Measurements from ENCODE around the gene CXCR3.
"Not testable (repeated sequence)": the region's sequence is repeated elsewhere in the genome, so short reads cannot be mapped to it uniquely, and the experiment has no call there.

The CXCR3 gene

DNA sequence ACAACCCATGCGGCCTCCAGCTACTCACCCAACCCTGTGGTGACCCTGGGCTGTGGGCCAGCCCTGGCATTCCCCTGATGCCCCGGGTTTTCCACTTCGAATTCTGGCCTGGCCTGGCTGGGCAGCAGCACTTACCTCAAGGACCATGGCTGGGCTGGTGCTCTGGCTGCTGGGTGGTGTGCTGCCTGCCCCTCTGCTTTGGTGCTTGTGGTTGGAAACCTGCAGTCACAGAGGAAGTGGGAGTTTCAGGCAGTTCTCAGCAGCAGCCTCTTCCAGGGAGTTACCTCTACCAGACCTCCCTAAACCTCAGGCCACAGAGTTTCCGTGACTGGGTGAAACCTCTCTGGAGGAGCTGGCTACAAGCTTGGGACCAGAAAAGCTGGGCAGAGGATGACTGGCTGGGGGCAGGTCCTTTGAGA lies at the start of gene CXCR3:
Gene CXCR3, minus strand, starts transcription at position 209 of the 419 bp plus-strand sequence. Its CDS starts 62 bp downstream, at position 147.
- DNase-seq: no peak

DNA sequence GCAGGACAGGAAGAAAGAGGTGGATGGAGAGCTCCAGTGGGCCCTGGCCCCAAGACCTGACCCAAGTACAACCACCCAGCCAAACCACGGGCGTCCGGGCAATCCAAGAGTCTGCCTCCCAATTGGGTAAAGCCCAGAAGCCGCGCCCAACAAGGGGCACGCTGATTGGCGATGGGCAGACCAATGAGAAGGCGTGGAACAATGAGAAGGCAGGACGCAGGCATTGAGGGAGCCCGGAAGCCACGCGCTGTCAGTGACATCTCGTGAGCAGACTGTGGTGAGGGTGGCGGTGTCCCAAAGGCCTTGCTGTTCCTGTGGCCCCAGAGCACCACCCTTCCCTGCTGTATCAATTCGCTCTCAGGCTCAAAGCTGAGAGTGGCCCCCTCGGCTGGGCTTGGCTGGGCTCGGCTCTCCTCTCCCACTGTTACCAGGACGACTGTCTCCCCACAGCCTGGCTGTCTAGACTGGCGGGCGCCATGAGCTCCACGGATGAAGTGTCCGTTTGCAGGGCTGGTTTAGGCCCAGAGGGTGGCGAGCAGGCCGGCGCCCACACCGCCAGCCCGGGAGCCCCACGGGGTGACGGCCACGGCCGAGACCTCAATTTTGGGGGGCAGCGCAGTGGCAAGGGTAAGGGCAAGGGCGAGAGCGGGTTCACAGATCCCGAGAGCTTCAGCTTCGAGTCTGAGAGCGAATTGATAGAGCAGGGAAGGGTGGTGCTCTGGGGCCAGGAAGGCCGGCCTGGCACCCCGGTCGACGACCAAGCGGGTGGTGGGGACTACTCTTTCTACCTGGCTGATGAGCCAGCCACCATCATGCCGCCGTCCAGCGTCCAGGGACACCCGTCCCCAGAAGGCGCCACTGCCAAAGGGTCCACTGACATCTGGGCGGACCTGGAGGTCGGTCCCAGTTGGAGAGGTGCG lies 49.3 kb upstream of the CXCR3 start, which contains the start of gene LOC101059915:
Gene LOC101059915, plus strand, starts transcription at position 219 of the 920 bp plus-strand sequence.
- no peak for DNase-seq

DNA sequence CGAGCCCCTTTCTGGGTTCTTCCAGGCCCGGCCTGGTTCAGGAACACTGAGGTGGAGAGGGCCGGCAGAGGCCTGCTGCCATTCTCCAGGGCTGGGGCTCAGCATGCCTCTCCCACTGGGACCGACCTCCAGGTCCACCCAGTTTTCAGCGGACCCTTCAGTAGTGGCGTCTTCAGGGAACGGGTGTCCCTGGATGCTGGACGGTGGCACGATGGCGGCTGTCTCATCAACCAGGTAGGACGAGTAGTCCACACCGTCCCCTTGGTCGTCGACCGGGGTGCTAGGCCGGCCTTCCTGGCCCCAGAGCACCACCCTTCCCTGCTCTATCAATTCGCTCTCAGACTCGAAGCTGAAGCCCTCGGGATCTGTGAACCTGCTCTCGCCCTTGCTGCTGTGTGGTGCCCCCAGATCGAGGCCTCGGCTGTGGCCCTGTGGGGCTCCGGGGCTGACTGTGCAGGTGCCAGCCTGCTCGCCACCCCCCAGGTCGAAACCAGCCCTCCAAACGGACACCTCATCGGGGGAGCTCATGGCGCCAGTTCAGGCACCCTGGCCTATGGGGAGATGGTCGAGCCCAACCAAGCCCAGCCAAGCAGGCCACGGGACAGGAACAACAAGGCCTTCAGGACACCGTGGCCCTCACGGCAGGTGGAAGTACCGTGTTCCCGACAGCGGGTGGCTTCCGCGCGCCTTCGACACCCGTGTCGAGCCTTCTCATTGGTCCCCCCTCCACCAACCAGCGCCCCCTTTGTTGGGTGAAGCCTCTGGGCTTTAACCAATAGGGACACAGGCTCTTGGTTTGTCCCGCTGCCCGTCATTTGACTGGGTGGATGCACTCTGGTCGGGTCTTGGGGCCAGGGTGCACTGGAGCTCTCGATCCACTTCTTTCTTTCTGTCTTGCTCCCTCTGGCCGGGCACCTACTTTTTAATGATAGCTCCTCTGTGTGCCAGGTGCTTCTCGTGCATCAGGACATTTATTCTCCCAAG lies 48.2 kb upstream of the CXCR3 start:
- DNase-seq: no peak

DNA sequence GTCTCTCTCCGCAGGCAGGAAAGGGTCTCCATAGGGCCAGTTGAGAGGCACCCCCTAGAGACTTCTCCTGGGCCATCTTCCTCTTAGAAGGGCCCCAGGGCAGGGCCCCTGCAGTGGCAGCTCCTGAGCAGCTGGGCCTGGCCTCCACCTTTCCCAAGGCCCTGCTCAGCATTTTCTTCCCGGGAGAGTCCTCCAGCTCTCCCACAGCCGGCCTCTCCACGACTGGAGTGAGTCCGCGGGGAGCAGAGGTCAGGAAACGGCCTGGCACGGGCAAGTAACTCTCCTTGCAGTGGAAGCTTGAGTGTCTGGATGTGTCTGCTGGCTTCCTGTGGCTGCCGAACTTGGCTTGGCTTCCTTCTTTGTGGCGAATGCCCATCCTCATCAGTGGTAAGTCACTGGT lies 47.4 kb upstream of the CXCR3 start:
- DNase-seq: no peak

DNA sequence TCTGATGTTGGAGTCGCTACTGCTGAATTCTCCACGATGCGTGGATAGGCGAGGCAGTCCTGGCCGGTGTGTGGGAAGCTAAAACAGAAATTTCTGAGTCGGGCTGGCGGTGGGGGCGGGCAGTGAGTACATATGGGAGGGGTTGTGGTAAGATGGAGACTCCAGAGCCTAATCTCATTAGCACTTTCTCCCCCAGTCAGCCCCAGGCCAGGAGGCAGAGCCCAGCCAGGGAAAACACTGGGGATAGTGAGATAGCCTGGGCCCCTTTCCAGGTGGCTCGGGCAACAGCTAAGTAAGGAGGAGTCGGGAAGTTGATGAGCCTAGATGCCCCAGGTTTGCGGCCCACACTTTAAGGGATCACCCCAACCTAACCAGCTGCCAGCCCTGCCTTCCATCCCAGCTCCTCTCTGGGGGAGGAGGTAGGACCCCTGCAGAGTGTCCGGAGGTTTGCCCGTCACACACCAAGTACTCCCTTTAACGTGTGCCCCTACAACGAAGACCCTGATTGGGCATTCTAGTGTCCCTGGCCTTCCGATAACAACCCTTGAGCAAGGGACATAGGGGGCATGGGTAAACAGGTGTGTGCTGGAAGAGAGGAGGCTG lies 46.7 kb upstream of the CXCR3 start:
- no peak for DNase-seq

DNA sequence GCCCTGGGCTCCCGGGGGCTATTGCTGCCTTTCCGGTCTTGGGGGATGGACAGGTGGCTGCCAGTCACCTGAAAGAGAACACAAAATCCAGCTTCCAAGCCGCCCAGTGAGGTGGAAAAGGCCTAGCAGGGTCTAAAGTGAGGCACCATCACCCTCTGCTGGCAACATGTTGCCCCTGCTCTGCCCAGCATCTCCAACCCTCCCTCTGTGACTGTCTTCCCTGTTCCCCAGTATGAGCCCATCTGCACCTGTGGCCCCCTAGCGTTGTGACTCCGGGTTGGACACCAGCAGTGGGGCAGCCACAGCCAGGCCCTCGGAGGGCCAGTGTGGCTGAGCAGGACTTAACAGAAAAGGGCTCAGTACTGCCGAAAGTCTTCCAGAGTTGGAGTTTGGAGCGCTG lies 45.9 kb upstream of the CXCR3 start:
- DNase-seq: peak; percentile 77

DNA sequence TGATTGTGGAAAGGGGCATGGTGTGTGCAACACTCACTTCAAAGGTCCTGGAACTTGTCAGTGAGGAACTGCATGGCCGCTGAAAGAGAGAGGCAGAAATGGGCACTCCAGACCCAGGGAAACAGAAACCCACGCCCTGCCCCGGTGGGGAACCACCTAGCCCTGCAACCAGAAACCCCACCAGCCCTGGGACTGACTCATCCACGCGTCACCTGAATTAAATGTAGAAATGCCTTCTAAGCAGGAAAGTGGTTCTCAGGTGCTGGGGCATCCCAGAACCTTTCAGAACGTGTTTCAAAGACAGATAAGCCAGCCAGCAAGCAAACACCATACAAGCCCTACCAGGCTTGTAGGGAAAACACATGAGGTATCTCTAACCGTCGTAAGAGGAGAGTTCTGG lies 44.9 kb upstream of the CXCR3 start:
- not testable (repeated sequence) for DNase-seq

DNA sequence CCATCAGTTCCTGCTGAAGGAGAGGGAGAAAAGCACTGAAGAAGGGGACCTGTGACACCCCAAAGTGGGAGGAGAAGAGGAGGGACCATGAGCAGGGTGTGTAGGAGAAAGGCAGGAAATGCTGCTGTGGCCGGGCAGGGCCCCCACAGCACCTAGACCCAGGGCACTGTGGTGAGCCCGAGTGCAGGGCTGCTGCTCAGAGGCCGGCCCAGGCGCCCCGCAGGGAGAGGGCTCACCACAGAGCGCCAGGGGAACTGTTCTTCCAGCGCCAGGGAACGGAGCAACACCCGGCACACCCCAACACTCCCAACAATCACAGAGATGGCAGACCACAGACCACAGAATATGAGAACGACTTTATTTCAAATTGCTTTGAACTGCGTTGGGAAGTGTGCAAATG lies 44.3 kb upstream of the CXCR3 start:
- not testable (repeated sequence) for DNase-seq

DNA sequence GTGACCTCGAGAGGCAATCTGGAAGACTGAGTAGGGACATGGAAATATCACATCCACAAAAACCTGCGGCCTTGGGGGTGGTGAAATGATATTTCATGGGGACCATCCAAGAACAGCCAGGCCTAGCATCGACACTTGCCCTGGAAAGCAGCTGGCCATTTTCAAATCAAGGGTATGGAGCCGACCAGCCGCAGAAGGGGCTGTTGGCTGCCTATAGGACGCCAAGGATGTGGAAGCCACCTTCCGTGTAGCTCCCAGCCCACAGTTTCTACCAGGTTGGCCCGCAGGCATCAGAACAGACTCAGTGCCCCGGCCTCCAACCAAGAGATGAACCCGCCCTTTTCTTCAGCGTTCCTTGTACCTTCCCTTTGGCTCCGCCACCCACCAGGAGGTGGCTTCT lies 43.6 kb upstream of the CXCR3 start:
- no peak for DNase-seq

DNA sequence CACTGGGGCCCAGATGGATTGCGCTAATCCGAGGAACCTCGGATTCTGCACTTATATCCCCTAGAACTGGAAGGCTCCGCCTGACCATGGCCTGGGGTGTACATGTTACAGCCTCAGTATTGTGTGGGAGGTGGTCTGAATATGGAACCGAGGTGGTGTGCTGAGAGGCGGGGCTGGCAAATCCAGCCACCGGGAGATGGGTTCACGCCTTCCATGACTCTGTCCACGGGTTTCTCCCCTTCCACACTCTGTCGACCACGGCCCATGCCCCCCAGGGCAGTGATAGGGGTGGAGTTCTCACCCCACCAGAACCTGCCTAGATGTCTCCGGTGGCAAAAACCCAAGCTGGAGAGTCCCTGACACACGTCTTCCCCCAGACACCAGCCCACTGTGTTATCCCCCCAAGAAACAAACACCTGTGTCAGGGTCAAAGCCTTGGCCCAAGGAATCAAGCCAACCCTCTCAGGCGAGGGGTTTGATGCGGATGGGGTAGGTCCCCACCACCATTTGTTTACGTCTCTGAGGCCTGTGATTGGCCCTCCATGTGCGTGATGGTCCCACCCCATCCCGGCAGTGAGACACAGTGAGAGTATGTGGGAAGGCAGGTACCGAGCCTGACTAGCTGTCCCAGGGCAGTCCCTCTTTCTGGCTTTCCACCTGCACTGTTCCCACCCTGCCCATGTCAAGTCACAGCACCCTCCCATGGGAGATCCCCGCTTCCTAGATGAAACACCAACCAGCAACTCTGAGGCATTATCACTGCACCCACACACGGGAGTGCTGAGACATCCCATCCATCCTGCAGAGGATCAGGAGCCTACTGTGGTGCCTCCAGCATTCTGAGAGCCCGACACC lies 42.5 kb upstream of the CXCR3 start:
- DNase-seq: no peak

DNA sequence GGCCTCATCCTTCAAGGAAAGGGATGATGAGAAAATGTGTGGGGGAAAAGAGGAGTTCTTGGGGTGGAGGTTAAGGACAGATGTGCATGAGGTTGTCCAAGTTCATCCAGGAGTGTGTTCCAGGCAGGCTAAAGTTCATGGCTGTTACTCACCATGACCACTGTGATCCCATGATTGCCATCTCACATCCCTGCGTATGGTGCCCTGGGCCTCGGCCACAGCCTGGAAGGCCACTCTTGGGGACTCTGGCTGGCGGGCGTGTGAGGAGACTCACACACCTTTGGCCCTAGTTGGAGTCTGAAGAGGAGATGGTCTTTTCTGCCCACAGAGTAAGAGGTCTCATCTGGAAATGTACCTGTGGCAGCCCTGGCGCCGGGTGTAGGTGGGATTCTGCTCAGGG lies 41.6 kb upstream of the CXCR3 start:
- no peak for DNase-seq

DNA sequence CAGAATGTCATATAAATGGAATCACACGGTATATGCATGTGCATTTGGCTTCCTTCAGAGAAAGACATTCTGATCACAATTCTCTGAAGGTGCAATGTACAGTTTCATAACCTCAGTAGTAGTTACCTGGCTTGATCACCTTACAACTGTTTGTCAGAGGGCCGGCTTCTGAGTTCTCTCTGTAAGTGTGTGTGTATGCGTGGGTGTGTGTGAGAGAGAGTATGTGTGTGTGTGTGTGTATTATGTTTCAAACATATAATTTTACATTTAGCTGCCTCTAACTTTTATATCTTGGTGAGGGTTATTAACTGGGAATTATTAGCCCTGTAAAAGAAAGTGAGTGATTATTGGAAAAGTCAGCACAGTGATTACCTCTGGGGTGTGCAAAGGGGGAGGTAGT lies 41.0 kb upstream of the CXCR3 start:
- no peak for DNase-seq

DNA sequence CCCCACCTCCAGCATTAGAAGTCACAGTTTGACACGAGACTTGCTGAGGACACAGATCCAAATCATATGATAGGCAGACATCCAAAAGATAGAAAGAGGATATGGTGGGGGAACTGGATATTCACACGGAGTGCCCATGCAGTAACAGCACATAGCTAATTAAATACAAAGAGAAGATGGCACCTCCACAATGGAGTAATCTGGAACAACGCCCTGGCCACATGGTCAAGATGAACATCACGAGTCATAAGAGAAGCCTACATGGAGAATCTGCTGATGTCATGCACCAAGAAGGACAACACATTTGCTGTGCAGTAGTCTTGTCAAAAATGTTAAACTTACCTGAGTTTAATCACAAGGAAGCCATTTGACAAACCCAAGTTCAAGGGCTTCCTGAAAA lies 39.0 kb upstream of the CXCR3 start:
- DNase-seq: no peak

DNA sequence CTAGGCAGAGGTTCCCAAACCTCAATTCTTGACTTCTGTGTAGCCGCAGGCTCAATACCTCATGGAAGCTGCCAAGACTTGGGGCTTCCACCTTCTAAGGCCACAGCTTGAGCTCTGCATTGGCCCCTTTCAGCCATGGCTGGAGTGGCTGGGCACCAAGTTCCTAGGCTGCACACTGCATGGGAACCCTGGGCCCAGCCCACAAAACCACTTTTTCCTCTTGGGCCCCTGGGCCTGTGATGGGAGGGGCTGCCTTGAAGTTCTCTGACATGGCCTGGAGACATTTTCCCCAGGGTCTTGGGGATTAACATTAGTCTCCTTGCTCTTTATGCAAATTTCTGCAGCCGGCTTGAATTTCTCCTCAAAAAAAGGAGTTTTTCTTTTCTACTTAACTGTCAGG lies 35.0 kb upstream of the CXCR3 start:
- DNase-seq: no peak

DNA sequence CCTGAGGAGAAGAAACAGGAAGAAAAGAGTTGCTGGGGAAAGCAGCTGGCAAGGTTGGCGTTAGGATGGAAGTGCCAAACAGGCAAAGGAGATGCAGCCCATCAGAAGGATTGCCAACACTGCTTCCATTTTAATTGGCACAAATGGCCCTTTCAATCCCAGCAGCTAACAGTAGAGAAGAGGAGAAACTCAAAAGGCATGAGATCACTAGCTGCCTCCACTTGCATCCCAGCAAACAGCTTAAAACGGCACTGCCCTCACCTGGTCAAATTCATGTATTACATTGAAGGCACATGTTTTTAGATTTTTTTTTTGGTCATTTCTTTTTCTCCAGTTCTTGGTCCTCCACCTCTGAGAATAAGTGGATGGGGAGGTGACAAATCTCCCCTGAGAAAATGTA lies 34.1 kb upstream of the CXCR3 start:
- peak; percentile 49 for DNase-seq

DNA sequence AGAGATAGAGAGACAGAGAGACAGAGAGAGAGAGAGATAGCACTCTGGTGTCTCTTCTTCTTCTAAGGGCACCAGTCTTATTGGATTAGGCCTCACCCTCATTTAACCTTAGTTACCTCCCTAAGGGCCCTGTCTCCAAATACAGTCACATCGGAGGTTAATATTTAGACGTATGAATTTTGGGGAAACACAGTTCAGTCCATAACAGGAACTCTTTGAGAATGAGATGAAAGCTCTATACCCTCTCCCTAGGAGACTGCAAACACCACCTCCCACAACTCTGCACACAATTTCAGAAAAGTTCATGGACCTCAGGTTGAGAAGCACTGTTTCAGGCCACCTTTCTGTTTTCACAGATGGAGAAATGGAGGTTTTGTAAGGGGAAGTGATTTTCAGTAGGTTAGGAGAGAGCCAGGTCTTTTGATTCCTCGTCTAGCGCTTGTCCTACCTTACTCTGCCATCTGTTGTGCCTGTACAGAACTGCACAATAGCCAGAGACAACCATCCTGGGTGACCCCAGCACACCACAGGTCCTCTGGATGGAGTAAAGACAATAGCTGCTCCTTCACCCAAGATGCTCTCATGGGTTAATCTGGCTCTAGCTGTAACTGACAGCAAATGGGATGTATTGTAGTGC lies 32.1 kb upstream of the CXCR3 start:
- DNase-seq: peak; percentile 41

DNA sequence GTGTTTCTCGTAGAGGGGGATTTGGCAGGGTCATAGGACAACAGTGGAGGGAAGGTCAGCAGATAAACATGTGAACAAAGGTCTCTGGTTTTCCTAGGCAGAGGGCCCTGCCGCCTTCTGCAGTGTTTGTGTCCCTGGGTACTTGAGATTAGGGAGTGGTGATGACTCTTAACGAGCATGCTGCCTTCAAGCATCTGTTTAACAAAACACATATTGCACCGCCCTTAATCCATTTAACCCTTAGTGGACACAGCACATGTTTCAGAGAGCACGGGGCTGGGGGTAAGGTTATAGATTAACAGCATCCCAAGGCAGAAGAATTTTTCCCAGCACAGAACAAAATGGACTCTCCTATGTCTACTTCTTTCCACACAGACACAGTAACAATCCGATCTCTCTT lies 26.1 kb upstream of the CXCR3 start:
- not testable (repeated sequence) for DNase-seq

DNA sequence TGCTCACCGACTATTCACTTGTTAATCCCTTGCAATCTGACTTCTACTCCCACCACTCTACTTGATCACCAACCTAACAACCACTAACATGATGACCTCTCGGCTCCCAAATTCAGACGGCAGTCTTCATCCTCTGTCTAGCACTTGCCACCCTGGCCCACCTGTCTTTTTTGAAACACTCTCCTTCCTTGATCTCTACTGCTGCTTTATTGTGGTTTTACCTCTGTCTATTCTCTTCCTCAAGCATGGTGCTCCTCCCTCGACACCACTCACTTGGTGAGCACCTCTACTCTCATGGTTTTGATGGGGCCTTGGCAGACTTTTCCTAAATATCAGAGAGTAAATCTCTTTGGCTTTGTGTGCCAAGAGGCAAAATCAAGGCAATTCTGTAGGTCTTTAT lies 21.7 kb upstream of the CXCR3 start:
- DNase-seq: no peak

DNA sequence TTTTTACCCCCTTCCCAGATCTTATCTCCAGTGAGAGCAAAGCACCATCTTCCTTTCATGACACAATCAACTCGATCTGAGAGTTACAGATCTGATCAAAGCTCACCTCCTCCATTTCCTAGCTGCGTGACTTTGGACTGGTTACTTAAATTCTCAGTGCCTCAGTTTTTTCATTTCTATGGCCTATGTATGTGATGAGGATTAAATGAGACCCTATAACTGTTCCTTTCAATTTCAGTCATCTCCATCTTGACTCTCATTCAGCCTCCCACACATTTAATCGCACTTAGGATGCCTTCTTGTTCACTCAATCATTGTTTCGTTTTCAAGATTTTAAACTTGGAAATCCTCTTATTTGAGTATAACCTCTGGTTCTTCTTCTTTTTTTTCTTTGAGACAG lies 20.1 kb upstream of the CXCR3 start:
- no peak for DNase-seq

DNA sequence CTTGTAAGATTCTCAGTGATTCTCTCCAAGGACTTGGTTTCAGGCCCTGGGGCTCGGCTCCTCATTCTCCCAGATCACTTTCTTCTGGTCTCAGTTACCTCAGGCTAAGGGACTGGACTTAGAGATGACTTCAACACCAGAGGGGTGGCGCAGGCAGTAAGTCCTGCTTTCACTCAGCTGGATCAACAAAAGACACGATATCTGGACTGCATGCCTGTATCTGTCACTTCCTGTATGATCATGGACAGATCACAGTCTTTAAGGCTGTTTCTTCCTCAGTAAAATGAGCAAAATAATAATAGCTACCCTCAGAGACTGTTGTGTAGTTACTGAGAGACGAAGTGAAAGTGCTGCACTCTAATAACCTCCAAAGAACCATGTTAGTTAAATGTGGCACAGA lies 19.5 kb upstream of the CXCR3 start:
- no peak for DNase-seq

DNA sequence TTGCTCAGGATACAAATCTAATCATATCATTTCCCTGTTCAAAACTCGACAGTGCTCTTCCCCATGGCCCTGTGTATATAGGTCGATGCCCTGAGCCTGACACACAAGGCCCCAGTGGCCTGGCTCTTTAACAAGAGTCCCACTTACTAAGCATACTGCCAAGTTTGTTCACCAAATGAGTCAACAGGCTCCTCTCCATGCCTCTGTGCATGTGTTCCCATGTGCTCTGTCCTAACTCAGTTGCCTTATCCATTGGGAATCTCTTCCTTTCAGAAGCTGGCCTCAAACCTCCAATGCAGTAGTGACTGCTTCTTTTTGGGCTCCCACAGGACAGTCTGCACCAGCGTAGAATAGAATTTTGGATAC lies 18.9 kb upstream of the CXCR3 start:
- no peak for DNase-seq

All from islet precursor cell (in vitro differentiated cells).